Tibial nerve (tissue), 3 donors: ENCODE measurements around the gene HSPB7.
"Not testable (repeated sequence)": the region's sequence is repeated elsewhere in the genome, so short reads cannot be mapped to it uniquely, and the experiment has no call there.

Experiments
- CTCF ChIP-seq, 5 experiments: fragments of 200-600 bp in 3 of 5; fragments of 450-650 bp in 2 of 5; sonication (generic) in 3 of 5; IDR thresholded peaks; one replicate each; pipeline ENCODE4 v1.5.1; 2016 to 2019; ENCODE audit warnings: antibody characterized with exemption in 5 of 5, mild to moderate bottlenecking in 3 of 5, moderate library complexity in 2 of 5
- POLR2A ChIP-seq, 2 donors: fragments of 450-650 bp; IDR thresholded peaks; one replicate each; pipeline ENCODE4 v1.6.1; 2017; ENCODE audit warnings: antibody characterized with exemption in 2 of 2, mild to moderate bottlenecking in 2 of 2, moderate library complexity in 2 of 2

- TF ChIP-seq CTCF, POLR2A (IDR thresholded peaks at IDR 0.05): not testable (repeated sequence)
Observed at GRCh38 chr1:16026302-16026701, 8.5 kb upstream of the HSPB7 start.
